Measurements from ENCODE around the gene ERN2. TPM values are rescaled to one million over a fixed set of nuclear protein-coding genes. Genes with fewer than 3 reads are reported as not detected.
"Not testable (repeated sequence)": the region's sequence is repeated elsewhere in the genome, so short reads cannot be mapped to it uniquely, and the experiment has no call there.

ERN2 gene
- total RNA-seq, 1 experiment from 2014 or later: 2.1 TPM

GRCh38 chr16:23724096-23724784 is 11.2 kb upstream of the ERN2 start:
- Histone ChIP-seq H2BK12ac (ENCODE audit: insufficient read length, low read depth, low read length) (no peak overlapping the region), H4K20me1 (ENCODE audit: control insufficient read depth, insufficient read depth, insufficient read length) (no peaks in the 10 kb centered on the region), H3K9ac (ENCODE audit: extremely low read depth, insufficient read length, low read length) (no peak overlapping the region), H3K9me3 (ENCODE audit: control insufficient read depth, low read depth, low read length) (no peaks in the 10 kb centered on the region), H3K56ac (ENCODE audit: insufficient read length, low read depth, low read length) (no peak overlapping the region), H3T11ph (ENCODE audit: low read length) (no peak overlapping the region), H2BK15ac (ENCODE audit: low read depth, low read length) (no peak overlapping the region), H2AFZ (ENCODE audit: low read length) (no peak overlapping the region), H4K5ac (ENCODE audit: insufficient read length, low read depth, low read length) (no peak overlapping the region), H2BK5ac (ENCODE audit: insufficient read length, low read length) (no peak overlapping the region), H3K79me2 (ENCODE audit: insufficient read depth, low read length) (no peaks in the 10 kb centered on the region), H4K91ac (ENCODE audit: insufficient read length, low read depth, low read length) (no peak overlapping the region), H3K23me2 (ENCODE audit: insufficient read length, low read depth, low read length, poor library complexity, severe bottlenecking) (no peaks in the 10 kb centered on the region), H3K79me1 (ENCODE audit: insufficient read depth, low read depth, low read length, poor library complexity, severe bottlenecking) (no peaks in the 10 kb centered on the region), H3K4me1 (ENCODE audit: insufficient read depth, low read length) (no peaks in the 10 kb centered on the region), H2BK120ac (ENCODE audit: low read depth, low read length, poor library complexity, severe bottlenecking) (no peak overlapping the region), H3K27ac (ENCODE audit: insufficient read length, low read depth, low read length) (no peak overlapping the region), H3K18ac (ENCODE audit: insufficient read length, low read depth, low read length) (no peak overlapping the region), H3K14ac (ENCODE audit: insufficient read depth, low read length) (no peak overlapping the region), H3K27me3 (ENCODE audit: insufficient read depth, low read length) (no peaks in the 10 kb centered on the region), H2AK5ac (ENCODE audit: insufficient read length, low read length) (no peak overlapping the region), H4K8ac (replicated peaks; ENCODE audit: insufficient read length, low read depth, low read length) (no peak overlapping the region), H3K4ac (ENCODE audit: low read depth, low read length) (no peak overlapping the region), H3K4me2 (ENCODE audit: insufficient read depth, insufficient read length, low read length) (no peak overlapping the region), H3K23ac (ENCODE audit: insufficient read length, low read depth, low read length) (no peak overlapping the region), H2BK20ac (ENCODE audit: low read depth, low read length, poor library complexity, severe bottlenecking) (no peak overlapping the region)
- H3K4me1 Mint-ChIP-seq: peaks cover 6 to 9% of the 10 kb centered on the region in 2 experiments
- H3K27me3 Mint-ChIP-seq (ENCODE audit: low read depth): peaks cover 9% of the 10 kb centered on the region
- peaks cover 0 to 6% (median 6%) of the 10 kb centered on the region in 3 experiments; a peak in 2 of 7 replicates for H3K36me3 Mint-ChIP-seq (ENCODE audit: insufficient read depth in 1 of 3, low read depth in 3 of 3)
- H3K27ac Mint-ChIP-seq: no peak overlapping the region
- no peak for TF ChIP-seq CTCF (conservative IDR thresholded peaks at IDR 0.05)
- H3K4me3 Mint-ChIP-seq: no peak overlapping the region
- H3K9me3 Mint-ChIP-seq: peaks cover 8 to 13% of the 10 kb centered on the region in 2 experiments
- no peak for DNase-seq
- no CpG with 5 or more reads among the region's 8 CpGs for WGBS (ENCODE audit: extremely low coverage, insufficient read length, low lambda C conversion rate)

GRCh38 chr16:23722613-23723240 is 9.7 kb upstream of the ERN2 start:
- not testable (repeated sequence) for H3K36me3 Mint-ChIP-seq (ENCODE audit: insufficient read depth in 1 of 3, low read depth in 3 of 3)

More at GRCh38 chr16:23722613-23723240, 9.7 kb upstream of the ERN2 start:
- not testable (repeated sequence) for H3K14ac ChIP-seq (ENCODE audit: insufficient read depth, low read length); H2BK5ac ChIP-seq (ENCODE audit: insufficient read length, low read length); H3K27me3 ChIP-seq (ENCODE audit: insufficient read depth, low read length); H2AFZ ChIP-seq (ENCODE audit: low read length); H3K9ac ChIP-seq (ENCODE audit: extremely low read depth, insufficient read length, low read length); H2AK5ac ChIP-seq (ENCODE audit: insufficient read length, low read length); H2BK12ac ChIP-seq (ENCODE audit: insufficient read length, low read depth, low read length); DNase-seq; H4K8ac ChIP-seq (replicated peaks; ENCODE audit: insufficient read length, low read depth, low read length); H3K9me3 ChIP-seq (ENCODE audit: control insufficient read depth, low read depth, low read length); H3K4ac ChIP-seq (ENCODE audit: low read depth, low read length); H3K56ac ChIP-seq (ENCODE audit: insufficient read length, low read depth, low read length); H3K4me1 ChIP-seq (ENCODE audit: insufficient read depth, low read length); H3K79me2 ChIP-seq (ENCODE audit: insufficient read depth, low read length); H2BK20ac ChIP-seq (ENCODE audit: low read depth, low read length, poor library complexity, severe bottlenecking); H3K23ac ChIP-seq (ENCODE audit: insufficient read length, low read depth, low read length); H3K4me1 Mint-ChIP-seq; H4K91ac ChIP-seq (ENCODE audit: insufficient read length, low read depth, low read length); H2BK15ac ChIP-seq (ENCODE audit: low read depth, low read length); H3K27ac ChIP-seq (ENCODE audit: insufficient read length, low read depth, low read length); H3K27ac Mint-ChIP-seq; H3K4me3 Mint-ChIP-seq; H3T11ph ChIP-seq (ENCODE audit: low read length); H3K23me2 ChIP-seq (ENCODE audit: insufficient read length, low read depth, low read length, poor library complexity, severe bottlenecking); H3K79me1 ChIP-seq (ENCODE audit: insufficient read depth, low read depth, low read length, poor library complexity, severe bottlenecking); H3K4me2 ChIP-seq (ENCODE audit: insufficient read depth, insufficient read length, low read length); H3K18ac ChIP-seq (ENCODE audit: insufficient read length, low read depth, low read length); H4K20me1 ChIP-seq (ENCODE audit: control insufficient read depth, insufficient read depth, insufficient read length); H4K5ac ChIP-seq (ENCODE audit: insufficient read length, low read depth, low read length); H2BK120ac ChIP-seq (ENCODE audit: low read depth, low read length, poor library complexity, severe bottlenecking)
- WGBS (ENCODE audit: extremely low coverage, insufficient read length, low lambda C conversion rate): no CpG with 5 or more reads among the region's 9 CpGs
- Mint-ChIP-seq H3K9me3 (peaks cover 8 to 13% of the 10 kb centered on the region in 2 experiments), H3K27me3 (ENCODE audit: low read depth) (peaks cover 12% of the 10 kb centered on the region)
